Transverse colon (tissue), 4 donors: ENCODE results near the gene PRPF39. TPM values are rescaled to one million over a fixed set of nuclear protein-coding genes. Genes with fewer than 3 reads are reported as not detected.

Source experiments
- DNase-seq: peaks from one replicate; pipeline ENCODE4 v3.0.0-alpha.2; 2019
- H3K27ac ChIP-seq, 4 donors: fragments of 200-600 bp; sonication (generic); 2 replicates each; pipeline ENCODE4 v1.5.1; 2016 to 2018; ENCODE audit warnings: inconsistent platforms in 4 of 4
- H3K27me3 ChIP-seq: fragments of 200-600 bp; sonication (generic); 2 replicates; pipeline ENCODE4 v1.5.1; 2017; ENCODE audit warnings: inconsistent platforms
- H3K36me3 ChIP-seq, 4 donors: fragments of 200-600 bp; sonication (generic); 2 replicates each; pipeline ENCODE4 v1.5.1; 2017 to 2019; ENCODE audit warnings: inconsistent platforms in 4 of 4
- H3K4me1 ChIP-seq, 4 donors: fragments of 200-600 bp; sonication (generic); 2 replicates each; pipeline ENCODE4 v1.5.1; 2017 to 2020; ENCODE audit warnings: inconsistent platforms in 4 of 4
- H3K4me3 ChIP-seq, 4 donors: fragments of 200-600 bp; sonication (generic); 1 replicate in 1 of 4; 2 replicates in 3 of 4; pipeline versions ENCODE4 v1.5.1 to v1.6.1; 2017 to 2019; ENCODE audit warnings: inconsistent platforms in 4 of 4
- H3K9me3 ChIP-seq, 2 donors: fragments of 200-600 bp; sonication (generic); 2 replicates each; pipeline ENCODE4 v1.5.1; 2017 to 2019; ENCODE audit warnings: inconsistent platforms in 2 of 2
- EP300 ChIP-seq: sonication (generic); formaldehyde crosslinking; IDR thresholded peaks from one replicate; pipeline ENCODE4 v1.6.1; 2017; ENCODE audit warnings: antibody characterized with exemption, low read depth
- POLR2A ChIP-seq: fragments of 450-650 bp; IDR thresholded peaks from one replicate; pipeline ENCODE4 v1.6.1; 2016; ENCODE audit warnings: antibody characterized with exemption, mild to moderate bottlenecking, moderate library complexity
- POLR2AphosphoS5 ChIP-seq, 3 donors: sonication (generic); formaldehyde crosslinking; IDR thresholded peaks; one replicate each; pipeline ENCODE4 v1.6.1; 2016; ENCODE audit warnings: antibody characterized with exemption in 3 of 3
- WGBS, 2 donors: methylation state at CpG; one replicate each; pipeline ENCODE4 v1.1.5; 2018; ENCODE audit warnings: low coverage in 1 of 2; 5-methylcytosine and 5-hydroxymethylcytosine counted together
- in situ Hi-C, 4 donors: fragments of 200-750 bp; cut with MboI; loops; one replicate each; pipeline versions ENCODE4 v1.15.0 to v1.15.1; 2017; ENCODE audit warnings: low sequenced_read_pairs in 3 of 4, low pct_ligation_motif_present in 1 of 4, low pct_unique_long_range_greater_than_20kb in 1 of 4
- intact Hi-C: fragments of 100-400 bp; cut with DNase I; formaldehyde crosslinking; loops from one replicate; pipeline ENCODE4 v1.15.1; 2023; ENCODE audit warnings: low total_unique reads
- total RNA-seq, 4 donors: library from RNA; depleted of rRNA; stranded (reverse); fragments of >200 nt; gene quantifications; one replicate each; pipeline ENCODE4 v1.1.0, GENCODE V29; 2016
- TF ChIP-seq, protein P1 (sequence below), 5 experiments: fragments of 200-600 bp in 3 of 5; fragments of 450-650 bp in 2 of 5; sonication (generic) in 3 of 5; IDR thresholded peaks; 1 replicate in 2 of 5; 2 replicates in 3 of 5; pipeline ENCODE4 v1.5.1; 2016 to 2017; ENCODE audit warnings: antibody characterized with exemption in 5 of 5, inconsistent platforms in 3 of 5, mild to moderate bottlenecking in 2 of 5, moderate library complexity in 1 of 5

The PRPF39 gene
- total RNA-seq, 4 donors from 2014 or later, result 13.5 to 239 (median 37.9) TPM

DNA sequence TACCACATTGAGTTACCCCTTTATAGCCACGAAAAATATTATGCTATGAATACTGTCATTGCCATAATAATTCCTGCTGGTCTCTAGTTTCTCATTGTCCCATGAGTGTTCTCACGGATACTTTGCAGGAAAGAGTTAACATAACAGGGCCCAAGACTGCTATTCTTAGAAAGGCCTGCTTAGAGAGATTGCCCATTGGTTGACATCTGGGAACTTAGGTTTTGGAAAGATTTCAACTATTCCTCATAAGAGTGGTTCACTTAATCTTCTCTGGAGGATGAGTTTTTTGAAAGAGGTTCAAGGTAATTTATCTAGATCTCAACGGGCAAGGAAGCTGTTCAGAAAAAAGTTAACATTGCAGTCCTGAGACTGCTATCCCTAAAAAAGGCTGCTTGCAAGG is 18.4 kb upstream of the PRPF39 start:
- H3K27me3 ChIP-seq, result no peaks in the 10 kb centered on the region
- TF ChIP-seq, protein P1, sequence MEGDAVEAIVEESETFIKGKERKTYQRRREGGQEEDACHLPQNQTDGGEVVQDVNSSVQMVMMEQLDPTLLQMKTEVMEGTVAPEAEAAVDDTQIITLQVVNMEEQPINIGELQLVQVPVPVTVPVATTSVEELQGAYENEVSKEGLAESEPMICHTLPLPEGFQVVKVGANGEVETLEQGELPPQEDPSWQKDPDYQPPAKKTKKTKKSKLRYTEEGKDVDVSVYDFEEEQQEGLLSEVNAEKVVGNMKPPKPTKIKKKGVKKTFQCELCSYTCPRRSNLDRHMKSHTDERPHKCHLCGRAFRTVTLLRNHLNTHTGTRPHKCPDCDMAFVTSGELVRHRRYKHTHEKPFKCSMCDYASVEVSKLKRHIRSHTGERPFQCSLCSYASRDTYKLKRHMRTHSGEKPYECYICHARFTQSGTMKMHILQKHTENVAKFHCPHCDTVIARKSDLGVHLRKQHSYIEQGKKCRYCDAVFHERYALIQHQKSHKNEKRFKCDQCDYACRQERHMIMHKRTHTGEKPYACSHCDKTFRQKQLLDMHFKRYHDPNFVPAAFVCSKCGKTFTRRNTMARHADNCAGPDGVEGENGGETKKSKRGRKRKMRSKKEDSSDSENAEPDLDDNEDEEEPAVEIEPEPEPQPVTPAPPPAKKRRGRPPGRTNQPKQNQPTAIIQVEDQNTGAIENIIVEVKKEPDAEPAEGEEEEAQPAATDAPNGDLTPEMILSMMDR (IDR thresholded peaks at IDR 0.05), result no peak
- TF ChIP-seq POLR2A (no peak), EP300 (no peak), POLR2AphosphoS5 (IDR thresholded peaks at IDR 0.05) (no peak)
- H3K9me3 ChIP-seq, result no peaks in the 10 kb centered on the region
- peaks cover 0 to 11% (median 0%) of the 10 kb centered on the region in 4 donors for H3K4me1 ChIP-seq
- in situ Hi-C loops (no loop called here), intact Hi-C loops (no loop called here)
- peaks cover 0 to 8% (median 0%) of the 10 kb centered on the region in 4 donors for H3K36me3 ChIP-seq
- 67 to 71% methylated on average over 1 to 3 of the region's 3 CpGs for WGBS, 2 donors
- DNase-seq, result no peak
- H3K27ac ChIP-seq, result peak overlapping the region in 2 of 4 donors; percentile 20 to 21
- no peak overlapping the region for H3K4me3 ChIP-seq

DNA sequence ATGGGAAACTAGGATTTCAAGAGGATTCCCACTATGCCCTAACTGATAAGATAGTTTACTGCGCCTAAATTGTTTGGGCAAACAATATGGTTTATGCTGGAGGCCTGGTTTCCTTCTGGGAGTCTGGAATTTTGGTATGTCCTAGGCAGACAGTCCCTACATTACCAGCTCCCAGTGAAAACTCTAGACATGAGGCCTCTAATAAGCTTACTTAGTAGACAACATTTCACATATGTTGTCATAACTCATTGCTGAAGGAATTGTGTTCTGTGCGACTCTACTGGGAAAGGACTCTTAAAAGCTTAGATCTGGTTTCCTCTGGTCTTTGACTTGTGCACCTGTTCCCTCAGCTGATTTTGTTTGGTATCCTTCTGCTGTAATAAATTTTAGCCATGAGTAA is 18.0 kb upstream of the PRPF39 start:
- DNase-seq, result no peak
- Histone ChIP-seq H3K4me1 (peaks cover 0 to 11% (median 0%) of the 10 kb centered on the region in 4 donors), H3K9me3 (no peaks in the 10 kb centered on the region), H3K27me3 (no peaks in the 10 kb centered on the region), H3K27ac (peak overlapping the region in 2 of 4 donors; percentile 20 to 21), H3K4me3 (no peak overlapping the region), H3K36me3 (peaks cover 0 to 8% (median 0%) of the 10 kb centered on the region in 4 donors)
- intact Hi-C loops (no loop called here), in situ Hi-C loops (no loop called here)
- no peak for TF ChIP-seq POLR2AphosphoS5 (IDR thresholded peaks at IDR 0.05)
- no peak for TF ChIP-seq EP300
- no peak for TF ChIP-seq POLR2A
- TF ChIP-seq, protein P1 (IDR thresholded peaks at IDR 0.05), result no peak
- WGBS, 2 donors, result 69 to 100% methylated on average over 2 of the region's 2 CpGs

DNA sequence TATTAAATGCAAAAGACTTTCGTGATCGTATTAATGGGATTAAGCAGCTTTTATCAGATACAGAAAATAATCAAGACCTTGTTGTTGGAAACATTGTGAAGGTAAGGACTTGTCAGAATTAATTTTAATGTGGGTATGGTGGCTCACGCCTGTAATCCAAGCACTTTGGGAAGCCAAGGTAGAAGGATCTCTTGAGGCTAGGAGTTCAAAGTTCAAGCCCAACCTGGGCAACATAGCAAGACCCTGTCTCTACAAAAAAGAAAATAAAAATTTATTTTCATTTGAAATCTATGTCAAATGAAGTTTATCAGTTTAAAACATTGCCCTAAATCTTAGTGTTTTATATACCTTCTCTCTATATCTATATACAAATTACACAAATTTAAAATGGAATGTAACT is 17.2 kb upstream of the PRPF39 start:
- Histone ChIP-seq H3K4me1 (peaks cover 0 to 11% (median 0%) of the 10 kb centered on the region in 4 donors), H3K9me3 (no peaks in the 10 kb centered on the region), H3K27ac (peak overlapping the region in 1 of 4 donors; percentile 20), H3K4me3 (no peak overlapping the region), H3K27me3 (no peaks in the 10 kb centered on the region), H3K36me3 (peaks cover 0 to 8% (median 0%) of the 10 kb centered on the region in 4 donors)
- intact Hi-C loops (no loop called here), in situ Hi-C loops (no loop called here)
- TF ChIP-seq EP300, result no peak
- TF ChIP-seq, protein P1 (IDR thresholded peaks at IDR 0.05), result no peak
- no peak for TF ChIP-seq POLR2A
- TF ChIP-seq POLR2AphosphoS5 (IDR thresholded peaks at IDR 0.05), result no peak
- 94 to 100% methylated on average over 3 of the region's 3 CpGs for WGBS, 2 donors
- no peak for DNase-seq

DNA sequence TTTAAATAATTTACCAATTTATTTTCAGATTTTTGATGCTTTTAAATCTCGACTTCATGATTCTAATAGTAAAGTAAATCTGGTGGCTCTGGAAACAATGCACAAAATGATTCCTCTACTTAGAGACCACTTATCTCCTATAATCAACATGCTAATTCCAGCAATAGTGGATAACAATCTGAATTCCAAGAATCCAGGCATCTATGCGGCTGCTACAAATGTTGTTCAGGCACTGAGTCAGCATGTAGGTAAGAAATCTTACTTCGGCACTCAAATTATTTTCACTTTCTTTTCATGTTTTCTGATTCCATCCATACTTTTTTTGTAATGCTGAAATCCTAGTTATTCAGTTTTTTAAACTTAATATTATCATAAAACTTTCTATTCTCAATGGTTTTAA is 15.5 kb upstream of the PRPF39 start:
- H3K27ac ChIP-seq, result no peak overlapping the region
- peaks cover 0 to 8% (median 0%) of the 10 kb centered on the region in 4 donors for H3K36me3 ChIP-seq
- WGBS, 2 donors, result 87 to 98% methylated on average over 3 of the region's 3 CpGs
- H3K4me3 ChIP-seq, result no peak overlapping the region
- TF ChIP-seq POLR2AphosphoS5 (IDR thresholded peaks at IDR 0.05), result no peak
- TF ChIP-seq EP300, result no peak
- TF ChIP-seq, protein P1 (IDR thresholded peaks at IDR 0.05), result no peak
- TF ChIP-seq POLR2A, result no peak
- intact Hi-C loops, result no loop called here
- in situ Hi-C loops, result no loop called here
- no peaks in the 10 kb centered on the region for H3K27me3 ChIP-seq
- DNase-seq, result no peak
- H3K9me3 ChIP-seq, result no peaks in the 10 kb centered on the region
- H3K4me1 ChIP-seq, result peaks cover 0 to 11% (median 0%) of the 10 kb centered on the region in 4 donors
